LNCAP (cell line): Measurements from ENCODE around the gene ORAI2.

Source experiments
- CTCF ChIP-seq: fragments of 450-650 bp; IDR thresholded peaks from 2 replicates; pipeline ENCODE4 v1.5.1; 2017; ENCODE audit warnings: mild to moderate bottlenecking

The ORAI2 gene

GRCh38 chr7:102459221-102459844 is 26.0 kb downstream of the ORAI2 start:
- TF ChIP-seq CTCF: no peak

GRCh38 chr7:102460467-102460866 is 27.1 kb downstream of the ORAI2 start:
- TF ChIP-seq CTCF: no peak

- TF ChIP-seq CTCF: no peak
These were observed 30.6 kb downstream of the ORAI2 start for GRCh38 chr7:102463841-102464576.

GRCh38 chr7:102464577-102465280 is 31.4 kb downstream of the ORAI2 start, which contains the start of the genes ALKBH4 and LRWD1:
ALKBH4 (minus strand) TSS chr7:102464863; CDS start chr7:102464836, 27 bp downstream.
LRWD1 (plus strand) TSS chr7:102464984; CDS start chr7:102465081, 97 bp downstream.
- 0 out of 2 replicates have a peak, but pooled peaks have one; percentile 26 for TF ChIP-seq CTCF

- no peak for TF ChIP-seq CTCF
These were observed 32.7 kb downstream of the ORAI2 start for GRCh38 chr7:102466097-102466496.

GRCh38 chr7:102467581-102468477 is 34.5 kb downstream of the ORAI2 start:
- no peak for TF ChIP-seq CTCF
